AG04450 (cell line): Measurements from ENCODE around the gene EIF4E1B. TPM values are rescaled to one million over a fixed set of nuclear protein-coding genes. Genes with fewer than 3 reads are reported as not detected.

ENCODE experiments used
- CTCF ChIA-PET: fragments of 300-600, 350-600 bp; formaldehyde crosslinking; extraction: SDS; loops from one replicate; lab custom pipeline; 2022; ENCODE audit warnings: antibody characterized with exemption, inconsistent platforms; lab: Charles Lee
- POLR2A ChIA-PET: fragments of 350-600 bp; formaldehyde crosslinking; extraction: SDS; loops from one replicate; lab custom pipeline; 2021; ENCODE audit warnings: antibody characterized with exemption, inconsistent platforms; lab: Yijun Ruan, JAX
- DNase-seq: peaks from one replicate; pipeline ENCODE4 v3.0.0-alpha.2; 2011; ENCODE audit warnings: low read depth, low spot score
- H3K27ac ChIP-seq: one replicate; pipeline ENCODE4 v1.5.1; 2012; ENCODE audit warnings: low read depth, low read length, control low read depth
- H3K27me3 ChIP-seq: one replicate; pipeline ENCODE4 v1.6.0; 2012; ENCODE audit warnings: low read length; ENCODE audit not compliant: control insufficient read depth, insufficient read depth
- H3K4me3 ChIP-seq: 2 replicates; pipeline ENCODE4 v1.5.1; 2011; ENCODE audit warnings: mild to moderate bottlenecking, low read depth, low read length, control low read depth
- H3K9me3 ChIP-seq: 2 replicates; pipeline ENCODE4 v1.5.1; 2012; ENCODE audit warnings: low read length; ENCODE audit not compliant: control insufficient read depth, insufficient read depth
- CTCF ChIP-seq: IDR thresholded peaks from 2 replicates; pipeline ENCODE4 v1.5.1; 2011; ENCODE audit warnings: low read depth, low read length, control low read depth, inconsistent platforms
- polyA plus RNA-seq: library from polyadenylated mRNA; depleted of rRNA; stranded (reverse); fragments of >200 nt; gene quantifications from 2 replicates; pipeline ENCODE4 v1.2.3, GENCODE V29; 2011

The EIF4E1B gene
- polyA plus RNA-seq, 1 experiment, result not detected

DNA sequence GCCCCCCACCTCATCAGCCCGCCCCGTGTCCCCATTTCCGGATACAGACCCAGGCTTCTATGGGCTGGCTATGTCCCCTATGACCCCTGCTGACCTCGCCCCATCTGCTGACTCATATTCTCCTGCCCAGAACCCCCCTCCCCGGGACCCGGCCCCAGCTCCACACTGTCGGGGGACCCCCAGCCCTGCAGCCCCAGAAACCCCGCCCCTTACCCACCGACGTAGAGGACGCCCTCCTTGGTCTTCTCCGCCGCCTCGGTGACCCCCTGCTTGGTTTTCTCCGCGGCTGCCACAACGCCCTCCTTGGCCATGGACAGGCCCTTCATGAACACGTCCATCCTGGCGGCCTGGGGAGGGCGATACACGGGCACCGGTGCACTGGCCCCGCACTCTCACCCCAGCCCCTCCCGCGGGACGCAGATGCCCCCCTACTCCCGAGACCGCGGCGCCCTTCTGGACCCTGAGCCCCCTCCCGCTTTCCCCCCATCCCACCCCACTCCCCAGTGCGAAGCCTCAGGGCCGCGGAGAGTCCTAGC is 1.1 kb upstream of the EIF4E1B start:
- Histone ChIP-seq H3K9me3 (no peaks in the 10 kb centered on the region), H3K4me3 (no peak overlapping the region), H3K27ac (no peak overlapping the region), H3K27me3 (peaks cover 65% of the 10 kb centered on the region)
- POLR2A ChIA-PET, result interaction anchor here (1.7 kb wide), 1 partner anchor 18 kb away, joined by 9 read pairs; the partner anchor contains the start of gene TSPAN17
- no peak for DNase-seq
- TF ChIP-seq CTCF, result no peak
- CTCF ChIA-PET, result interaction anchor here (1.9 kb wide), 1 partner anchor 31 kb away, joined by 6 read pairs; no protein-coding TSS in a partner anchor

DNA sequence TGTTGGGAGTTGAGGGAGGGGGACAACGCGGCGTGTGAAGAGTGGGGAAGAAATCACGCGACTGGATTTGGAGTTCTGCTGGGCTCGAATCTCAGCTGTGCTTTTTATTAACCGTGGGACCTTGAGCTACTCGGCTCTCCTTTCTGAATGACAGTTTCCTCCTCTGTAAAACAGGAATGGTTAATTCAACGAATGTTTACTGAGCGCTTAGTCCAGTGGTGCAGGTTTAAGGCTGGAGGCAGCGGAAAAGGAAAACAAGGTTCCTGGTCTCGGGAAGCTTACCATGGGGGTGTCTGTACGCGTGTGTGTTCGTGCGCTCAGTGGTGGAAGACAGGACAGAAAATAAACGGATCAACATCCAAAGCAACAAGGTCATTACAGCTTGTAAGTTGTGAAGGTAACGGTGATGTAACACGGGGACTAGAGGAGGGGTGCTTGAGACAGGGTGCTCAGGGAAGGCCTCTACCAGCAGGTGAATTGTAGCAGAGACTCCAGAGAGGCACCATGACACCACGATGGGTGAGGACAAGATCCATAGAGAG is 277 bp downstream of the EIF4E1B start:
- H3K27me3 ChIP-seq, result peaks cover 68% of the 10 kb centered on the region
- no peak for TF ChIP-seq CTCF
- POLR2A ChIA-PET, result interaction anchor here (0.6 to 1.7 kb wide), 4 partner anchors 9 to 95 kb away, joined by 3 to 9 read pairs (median 4); partner anchors contain the start of genes RNF44 and TSPAN17

DNA sequence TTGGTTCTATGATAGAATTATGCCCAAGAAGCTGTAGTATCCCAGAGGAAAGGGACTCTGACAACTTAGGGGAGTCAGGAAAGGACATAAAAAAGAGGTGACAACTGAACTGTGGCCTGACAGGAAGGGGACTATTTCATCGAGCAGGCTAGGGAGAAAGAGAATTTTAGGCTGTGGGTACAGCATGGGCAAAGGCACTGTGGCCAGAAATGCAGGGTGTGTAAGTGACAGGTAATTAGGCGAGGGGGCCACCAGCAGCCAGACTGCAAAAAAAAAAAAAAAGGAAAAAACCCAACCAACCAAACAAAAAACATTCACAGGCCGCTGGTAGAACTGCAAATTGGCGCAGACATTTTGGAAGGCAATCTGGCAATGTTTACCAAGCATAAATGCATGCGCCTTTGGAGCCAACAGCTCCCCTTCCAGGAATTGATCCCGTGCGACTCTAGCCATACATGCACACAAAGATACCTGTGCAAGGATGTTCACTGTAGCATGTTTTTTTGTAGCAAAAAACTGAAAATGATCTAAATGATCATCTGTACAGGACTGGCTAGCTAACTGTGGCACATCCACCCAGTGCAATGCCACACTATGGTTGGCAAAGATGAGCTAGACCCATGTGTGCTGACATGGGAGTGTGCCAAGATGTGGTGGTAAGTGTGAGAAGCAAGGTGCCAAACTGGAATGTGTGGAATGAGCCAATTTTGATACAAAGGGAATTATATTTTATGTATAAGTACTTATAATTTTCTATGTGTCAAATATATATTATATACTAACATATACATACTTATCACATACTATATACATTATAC is 1.1 kb downstream of the EIF4E1B start:
- peaks cover 63% of the 10 kb centered on the region for H3K27me3 ChIP-seq
- TF ChIP-seq CTCF, result no peak
- POLR2A ChIA-PET, result interaction anchor here (0.7 kb wide), 1 partner anchor 21 kb away, joined by 4 read pairs; no protein-coding TSS in a partner anchor
- H3K27ac ChIP-seq, result no peak overlapping the region
- no peak for DNase-seq
- H3K9me3 ChIP-seq, result peaks cover 5% of the 10 kb centered on the region; the same call in 1 of the 2 replicates
- no peak overlapping the region for H3K4me3 ChIP-seq
- CTCF ChIA-PET, result interaction anchor here (0.9 to 1.9 kb wide), 3 partner anchors 30 to 59 kb away, joined by 4 to 10 read pairs (median 6); no protein-coding TSS in a partner anchor

More for the DNA sequence above, 277 bp downstream of the EIF4E1B start:
- DNase-seq, result no peak
- Histone ChIP-seq H3K27ac (no peak overlapping the region), H3K4me3 (peak overlapping the region; percentile 56), H3K9me3 (peaks cover 5% of the 10 kb centered on the region; the same call in 1 of the 2 replicates)
- CTCF ChIA-PET, result interaction anchor here (0.7 to 1.9 kb wide), 5 partner anchors 12 to 214 kb away, joined by 3 to 10 read pairs (median 5); partner anchors contain the start of genes CLTB and TSPAN17

- H3K27me3 ChIP-seq, result peaks cover 70% of the 10 kb centered on the region
- POLR2A ChIA-PET, result no interaction called here
Measured at GRCh38 chr5:176632745-176633144, 2.3 kb downstream of the EIF4E1B start.

More at GRCh38 chr5:176632745-176633144, 2.3 kb downstream of the EIF4E1B start:
- peaks cover 5% of the 10 kb centered on the region; the same call in 1 of the 2 replicates for H3K9me3 ChIP-seq
- CTCF ChIA-PET, result interaction anchor here (1.0 to 1.8 kb wide), 2 partner anchors 28 to 185 kb away, joined by 3 to 6 read pairs; no protein-coding TSS in a partner anchor
- H3K27ac ChIP-seq, result no peak overlapping the region
- TF ChIP-seq CTCF, result no peak
- no peak overlapping the region for H3K4me3 ChIP-seq
- no peak for DNase-seq
